IMR-90 (cell line): Measurements from ENCODE around the gene TWSG1. TPM values are rescaled to one million over a fixed set of nuclear protein-coding genes. Genes with fewer than 3 reads are reported as not detected.

Experiments
- ATAC-seq: fragments of 200-7000 bp; cut with Tn5 transposase; 2 replicates; pipeline ENCODE4 v1.9.1; 2020; ENCODE audit warnings: low read depth, mild to moderate bottlenecking, moderate library complexity
- BruUV-seq: library from RNA; stranded (reverse); fragments of 400-500 nt; replicated peaks from 2 replicates; lab custom pipeline; 2021; lab: Mats Ljungman, UMichigan
- CTCF ChIA-PET: fragments of 300-600 bp; formaldehyde crosslinking; extraction: SDS; loops from one replicate; lab custom pipeline; 2021; ENCODE audit warnings: antibody characterized with exemption; lab: Yijun Ruan, JAX
- POLR2A ChIA-PET: fragments of 300-600 bp; sonication (Branson Sonifier 250); formaldehyde crosslinking; loops from one replicate; lab custom pipeline; 2022; ENCODE audit warnings: antibody characterized with exemption; ENCODE audit not compliant: unreplicated experiment; lab: Charles Lee
- DNase-seq: peaks from one replicate; pipeline ENCODE4 v3.0.0; 2013
- H2AFZ ChIP-seq: replicated peaks from 2 replicates; pipeline ENCODE3; 2013; ENCODE audit warnings: low read length, mild to moderate bottlenecking; ENCODE audit not compliant: poor library complexity
- H2AK5ac ChIP-seq: 2 replicates; pipeline ENCODE4 v1.6.1; 2013; ENCODE audit warnings: low read depth, low read length, inconsistent platforms
- H2AK9ac ChIP-seq: replicated peaks from 2 replicates; pipeline ENCODE3; 2013; ENCODE audit warnings: mild to moderate bottlenecking, low read depth, low read length, moderate library complexity; ENCODE audit not compliant: poor library complexity
- H2BK120ac ChIP-seq: 2 replicates; pipeline ENCODE4 v1.6.1; 2013; ENCODE audit warnings: low read depth, low read length, inconsistent platforms
- H2BK15ac ChIP-seq: 3 replicates; pipeline ENCODE4 v1.6.1; 2013; ENCODE audit warnings: low read depth, low read length, inconsistent platforms
- H2BK20ac ChIP-seq: 2 replicates; pipeline ENCODE4 v1.6.1; 2013; ENCODE audit warnings: low read depth, mild to moderate bottlenecking, inconsistent platforms, low read length, moderate library complexity
- H2BK5ac ChIP-seq: 2 replicates; pipeline ENCODE4 v1.6.1; 2013; ENCODE audit warnings: mild to moderate bottlenecking, low read depth, low read length, inconsistent platforms; ENCODE audit not compliant: poor library complexity, severe bottlenecking
- H3K14ac ChIP-seq: replicated peaks from 2 replicates; pipeline ENCODE4 v1.6.1; 2013; ENCODE audit warnings: low read depth, low read length, inconsistent platforms
- H3K18ac ChIP-seq: 2 replicates; pipeline ENCODE4 v1.6.1; 2013; ENCODE audit warnings: low read depth, low read length, control low read depth
- H3K23ac ChIP-seq: 2 replicates; pipeline ENCODE4 v1.6.1; 2013; ENCODE audit warnings: low read depth, low read length, inconsistent platforms
- H3K27ac ChIP-seq: 2 replicates; pipeline ENCODE4 v1.5.1; 2013; ENCODE audit warnings: mild to moderate bottlenecking, control low read depth, low read length; ENCODE audit not compliant: insufficient read depth
- H3K27me3 ChIP-seq: 2 replicates; pipeline ENCODE4 v1.6.1; 2013; ENCODE audit warnings: low read length; ENCODE audit not compliant: control insufficient read depth, insufficient read depth
- H3K36me3 ChIP-seq: 2 replicates; pipeline ENCODE4 v1.6.1; 2013; ENCODE audit warnings: low read length, mixed read lengths; ENCODE audit not compliant: control insufficient read depth, insufficient read depth
- H3K4ac ChIP-seq: 2 replicates; pipeline ENCODE4 v1.6.1; 2013; ENCODE audit warnings: low read depth, low read length, inconsistent platforms
- H3K4me1 ChIP-seq: 2 replicates; pipeline ENCODE4 v1.6.1; 2013; ENCODE audit warnings: low read length, mixed read lengths; ENCODE audit not compliant: control insufficient read depth, insufficient read depth
- H3K4me2 ChIP-seq: 2 replicates; pipeline ENCODE4 v1.6.1; 2013; ENCODE audit warnings: low read depth, mild to moderate bottlenecking, control low read depth, low read length, moderate library complexity
- H3K4me3 ChIP-seq: 2 replicates; pipeline ENCODE4 v1.5.1; 2013; ENCODE audit warnings: low read depth, mild to moderate bottlenecking, control low read depth, low read length, moderate library complexity; ENCODE audit not compliant: insufficient read depth
- H3K56ac ChIP-seq: 2 replicates; pipeline ENCODE4 v1.6.1; 2013; ENCODE audit warnings: low read length, inconsistent platforms; ENCODE audit not compliant: insufficient read depth; ENCODE audit errors: extremely low read depth
- H3K79me1 ChIP-seq, 2 experiments: 2 replicates each; pipeline ENCODE4 v1.6.1; 2013; ENCODE audit warnings: low read length in 2 of 2, inconsistent platforms in 1 of 2, low read depth in 1 of 2
- H3K9ac ChIP-seq: 2 replicates; pipeline ENCODE4 v1.6.1; 2013; ENCODE audit warnings: low read depth, low read length, control low read depth
- H3K9me1 ChIP-seq: 2 replicates; pipeline ENCODE4 v1.6.1; 2013; ENCODE audit warnings: low read length, inconsistent platforms; ENCODE audit not compliant: insufficient read depth
- H3K9me3 ChIP-seq: 2 replicates; pipeline ENCODE4 v1.6.1; 2013; ENCODE audit warnings: low read length; ENCODE audit not compliant: control insufficient read depth, insufficient read depth
- H4K20me1 ChIP-seq: 2 replicates; pipeline ENCODE4 v1.6.1; 2013; ENCODE audit warnings: low read length, inconsistent platforms; ENCODE audit not compliant: insufficient read depth
- H4K5ac ChIP-seq: 2 replicates; pipeline ENCODE4 v1.6.1; 2013; ENCODE audit warnings: mild to moderate bottlenecking, low read depth, low read length, control low read depth
- H4K8ac ChIP-seq, 2 experiments: 2 replicates each; pipeline ENCODE4 v1.6.1; 2013; ENCODE audit warnings: low read depth in 2 of 2, low read length in 2 of 2, control low read depth in 1 of 2, inconsistent platforms in 1 of 2
- H4K91ac ChIP-seq: 2 replicates; pipeline ENCODE4 v1.6.1; 2013; ENCODE audit warnings: low read depth, low read length, inconsistent platforms; ENCODE audit not compliant: insufficient read depth
- BHLHE40 ChIP-seq: fragments of 150-350 bp; IDR thresholded peaks from 2 replicates; pipeline ENCODE4 v1.6.1; 2016; ENCODE audit warnings: mild to moderate bottlenecking, low read depth, low read length
- CEBPB ChIP-seq: IDR thresholded peaks from 2 replicates; pipeline ENCODE4 v1.6.1; 2012; ENCODE audit warnings: low read depth, low read length, improper control_type of control experiment
- FOS ChIP-seq: fragments of 150-350 bp; IDR thresholded peaks from 2 replicates; pipeline ENCODE4 v1.6.1; 2016; ENCODE audit warnings: low read depth, low read length
- MXI1 ChIP-seq: IDR thresholded peaks from 2 replicates; pipeline ENCODE4 v1.6.1; 2012; ENCODE audit warnings: low read depth, mild to moderate bottlenecking, low read length, moderate library complexity, borderline replicate concordance
- RCOR1 ChIP-seq: IDR thresholded peaks from 2 replicates; pipeline ENCODE4 v1.6.1; 2012; ENCODE audit warnings: mild to moderate bottlenecking, low read length, improper control_type of control experiment; ENCODE audit not compliant: insufficient replicate concordance
- RFX5 ChIP-seq: IDR thresholded peaks from 2 replicates; pipeline ENCODE4 v1.8.0; 2012; ENCODE audit warnings: low read depth, mild to moderate bottlenecking, low read length, moderate library complexity
- SMC3 ChIP-seq: fragments of 150-350 bp; IDR thresholded peaks from 2 replicates; pipeline ENCODE4 v1.6.1; 2016; ENCODE audit warnings: low read depth, mild to moderate bottlenecking, antibody characterized with exemption, low read length, moderate library complexity
- WGBS, 2 experiments: methylation state at CpG; one replicate each; pipeline versions ENCODE4 v1.1.5 to v1.1.7; 2013; ENCODE audit warnings: missing lambda C conversion rate in 2 of 2; ENCODE audit not compliant: insufficient read length in 1 of 2; ENCODE audit errors: extremely low coverage in 2 of 2; 5-methylcytosine and 5-hydroxymethylcytosine counted together
- dilution Hi-C: fragments of 300-500 bp; cut with HindIII; formaldehyde crosslinking; loops from one replicate; pipeline ENCODE4 v1.14.3; 2018; ENCODE audit warnings: low sequenced_read_pairs; ENCODE audit not compliant: unreplicated experiment
- in situ Hi-C: fragments of 300-500 bp; cut with MboI; formaldehyde crosslinking; loops from 3 replicates; pipeline ENCODE4 v1.14.3; 2019; ENCODE audit warnings: low sequenced_read_pairs, inconsistent platforms, mixed read lengths
- intact Hi-C: fragments of 100-400 bp; cut with micrococcal nuclease; formaldehyde crosslinking; loops from 2 replicates; pipeline ENCODE4 v1.10.0; 2022
- polyA plus RNA-seq, 3 experiments: library from polyadenylated mRNA; depleted of rRNA; stranded (reverse); fragments of >200 nt; gene quantifications; 2 replicates each; pipeline ENCODE4 v1.2.3, GENCODE V29; 2012; ENCODE audit warnings: low replicate concordance in 1 of 3
- total RNA-seq: library from RNA; depleted of rRNA; stranded (reverse); fragments of >200 nt; gene quantifications from 2 replicates; pipeline ENCODE4 v1.2.3, GENCODE V29; 2012
- TF ChIP-seq, protein P1 (sequence below): fragments of 150-350 bp; IDR thresholded peaks from 2 replicates; pipeline ENCODE4 v1.6.1; 2017; ENCODE audit warnings: mild to moderate bottlenecking, antibody characterized with exemption, low read length, low read depth

Gene TWSG1
- total and polyA plus RNA-seq, 2 of the 4 experiments (the other 2 are of a cell fraction), result 80.4 to 115 TPM

DNA sequence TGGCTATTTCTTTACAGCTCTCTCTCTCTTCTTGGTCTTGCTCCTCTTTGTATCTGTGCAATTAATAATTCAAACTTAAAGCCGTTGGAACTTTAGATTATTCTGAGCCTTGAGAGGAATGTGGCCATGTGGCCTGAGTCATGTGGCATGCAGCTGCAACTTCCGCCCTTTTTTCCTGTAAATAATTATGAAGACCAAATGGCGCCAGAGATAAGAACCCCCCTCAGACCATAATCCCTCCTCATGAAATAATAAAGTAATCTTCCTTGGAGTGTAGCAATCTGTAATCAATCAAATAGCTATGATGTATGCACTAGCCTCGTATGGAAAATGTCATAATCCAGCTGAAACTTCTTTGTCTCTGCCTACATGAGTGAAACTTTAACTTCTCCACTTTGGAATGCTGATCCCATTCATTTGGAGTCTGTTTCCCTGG, 13.5 kb upstream of the TWSG1 start:
- peak overlapping the region; percentile 91 for H2BK15ac ChIP-seq
- no peak for TF ChIP-seq SMC3
- TF ChIP-seq MXI1, result peak; percentile 46; the same call in 1 of the 2 replicates
- peak; percentile 47; the same call in 1 of the 2 replicates for TF ChIP-seq BHLHE40
- TF ChIP-seq RCOR1, result peak; percentile 34
- TF ChIP-seq FOS, result peak; percentile 52; the same call in 1 of the 2 replicates
- TF ChIP-seq, protein P1, sequence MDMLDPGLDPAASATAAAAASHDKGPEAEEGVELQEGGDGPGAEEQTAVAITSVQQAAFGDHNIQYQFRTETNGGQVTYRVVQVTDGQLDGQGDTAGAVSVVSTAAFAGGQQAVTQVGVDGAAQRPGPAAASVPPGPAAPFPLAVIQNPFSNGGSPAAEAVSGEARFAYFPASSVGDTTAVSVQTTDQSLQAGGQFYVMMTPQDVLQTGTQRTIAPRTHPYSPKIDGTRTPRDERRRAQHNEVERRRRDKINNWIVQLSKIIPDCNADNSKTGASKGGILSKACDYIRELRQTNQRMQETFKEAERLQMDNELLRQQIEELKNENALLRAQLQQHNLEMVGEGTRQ, result peak; percentile 95
- TF ChIP-seq RFX5, result no peak
- peak; percentile 82 for TF ChIP-seq CEBPB
- peak overlapping the region; percentile 96 for H3K14ac ChIP-seq
- peak overlapping the region; percentile 73; the same call in 1 of the 2 replicates for H3K56ac ChIP-seq
- no peaks in the 10 kb centered on the region for H3K9me3 ChIP-seq
- H3K9me1 ChIP-seq, result peaks cover 17% of the 10 kb centered on the region
- no peaks in the 10 kb centered on the region for H4K20me1 ChIP-seq
- ChIA-PET CTCF (interaction anchor here (0.6 kb wide), 2 partner anchors 17 to 22 kb away, joined by 3 to 7 read pairs; no protein-coding TSS in a partner anchor), POLR2A (interaction anchor here (0.5 to 1.0 kb wide), 2 partner anchors 13 to 30 kb away, joined by 3 read pairs; no protein-coding TSS in a partner anchor)
- intact Hi-C loops, result loop anchor here (5.0 kb wide), 1 partner anchor 614 kb away; the partner anchor contains the start of gene MTCL1
- H3K79me1 ChIP-seq, result peaks cover 15 to 25% of the 10 kb centered on the region in 2 experiments; a peak in 3 of 4 replicates
- H2AFZ ChIP-seq, result no peak overlapping the region
- no peaks in the 10 kb centered on the region for H3K27me3 ChIP-seq
- BruUV-seq, result no TSS peak
- peak overlapping the region; percentile 29 for H2AK9ac ChIP-seq
- peak overlapping the region; percentile 96 for H3K23ac ChIP-seq
- in situ Hi-C loops, result no loop called here
- H4K5ac ChIP-seq, result no peak overlapping the region; the same call in 1 of the 2 replicates
- WGBS, 2 experiments, result no CpG with 5 or more reads among the region's 4 CpGs
- dilution Hi-C loops, result no loop called here
- peak overlapping the region; percentile 92 for H3K27ac ChIP-seq
- H2BK120ac ChIP-seq, result peak overlapping the region; percentile 99
- peak overlapping the region; percentile 85 to 90 for H4K8ac ChIP-seq
- peak overlapping the region; percentile 98 for H3K4ac ChIP-seq
- H4K91ac ChIP-seq, result peak overlapping the region; percentile 95
- peaks cover 23% of the 10 kb centered on the region for H3K4me1 ChIP-seq
- 0 out of 2 replicates have a peak overlapping the region, but pooled peaks have one; percentile 91 for H2AK5ac ChIP-seq
- no peak overlapping the region; the same call in 1 of the 2 replicates for H3K4me2 ChIP-seq
- peak overlapping the region; percentile 99 for H2BK20ac ChIP-seq
- peak overlapping the region; percentile 95; the same call in 1 of the 2 replicates for H3K18ac ChIP-seq
- peak; percentile 78 for ATAC-seq
- H3K4me3 ChIP-seq, result no peak overlapping the region
- peaks cover 1% of the 10 kb centered on the region; the same call in 1 of the 2 replicates for H3K36me3 ChIP-seq
- peak; percentile 89 for DNase-seq
- H2BK5ac ChIP-seq, result peak overlapping the region; percentile 69
- H3K9ac ChIP-seq, result no peak overlapping the region
